ENCODE results near the gene DNAJC6.
A peak's percentile ranks its signal among the peaks of the same experiment; 100 is the strongest.
"Not testable (repeated sequence)": the region's sequence is repeated elsewhere in the genome, so short reads cannot be mapped to it uniquely, and the experiment has no call there.

DNAJC6 gene

GRCh38 chr1:65309304-65310077 is at the start of gene DNAJC6:
TSS of gene DNAJC6 (plus strand) at chr1:65309543. CDS start at chr1:65309746, 203 bp downstream.
- peak; percentile 11 for DNase-seq

- no peak for DNase-seq
These were observed 49.5 kb upstream of the DNAJC6 start for GRCh38 chr1:65259816-65260215.

GRCh38 chr1:65260851-65261473 is 48.4 kb upstream of the DNAJC6 start:
- DNase-seq: no peak

GRCh38 chr1:65263286-65263685 is 46.1 kb upstream of the DNAJC6 start:
- DNase-seq: no peak

- DNase-seq: no peak
These were observed 45.0 kb upstream of the DNAJC6 start for GRCh38 chr1:65264197-65264929.

- no peak for DNase-seq
These were observed 44.1 kb upstream of the DNAJC6 start for GRCh38 chr1:65265296-65265650.

GRCh38 chr1:65265651-65266351 is 43.5 kb upstream of the DNAJC6 start:
- DNase-seq: peak; percentile 36

GRCh38 chr1:65266476-65266875 is 42.9 kb upstream of the DNAJC6 start:
- DNase-seq: no peak

- DNase-seq: no peak
These were observed 42.1 kb upstream of the DNAJC6 start for GRCh38 chr1:65267271-65267670.

GRCh38 chr1:65267683-65268082 is 41.7 kb upstream of the DNAJC6 start:
- DNase-seq: no peak

- DNase-seq: no peak
These were observed 39.7 kb upstream of the DNAJC6 start for GRCh38 chr1:65269612-65270011.

- DNase-seq: no peak
These were observed 33.0 kb upstream of the DNAJC6 start for GRCh38 chr1:65276197-65276939.

GRCh38 chr1:65277605-65278347 is 31.6 kb upstream of the DNAJC6 start:
- no peak for DNase-seq

- no peak for DNase-seq
These were observed 30.8 kb upstream of the DNAJC6 start for GRCh38 chr1:65278376-65279069.

- DNase-seq: no peak
These were observed 30.1 kb upstream of the DNAJC6 start for GRCh38 chr1:65279070-65279779.

GRCh38 chr1:65281846-65282245 is 27.5 kb upstream of the DNAJC6 start:
- no peak for DNase-seq

- DNase-seq: no peak
These were observed 25.1 kb upstream of the DNAJC6 start for GRCh38 chr1:65284229-65284628.

GRCh38 chr1:65289449-65289848 is 19.9 kb upstream of the DNAJC6 start:
- no peak for DNase-seq

- DNase-seq: not testable (repeated sequence)
These were observed 17.5 kb upstream of the DNAJC6 start for GRCh38 chr1:65291818-65292217.

GRCh38 chr1:65292861-65293593 is 16.3 kb upstream of the DNAJC6 start:
- no peak for DNase-seq

All from CD4-positive, alpha-beta T cell treated with Interleukin-21 for 1 hour (primary cell).